Activated CD4-positive, alpha-beta T cell treated with anti-CD3 and anti-CD28 coated beads, Interleukin-2, amount 50 U/mL, for 1 hour (primary cell): ENCODE data around the gene PPIP5K2.

Experiments used
- DNase-seq: peaks from one replicate; pipeline ENCODE4 v3.0.0-alpha.2; 2020

PPIP5K2 gene

DNA sequence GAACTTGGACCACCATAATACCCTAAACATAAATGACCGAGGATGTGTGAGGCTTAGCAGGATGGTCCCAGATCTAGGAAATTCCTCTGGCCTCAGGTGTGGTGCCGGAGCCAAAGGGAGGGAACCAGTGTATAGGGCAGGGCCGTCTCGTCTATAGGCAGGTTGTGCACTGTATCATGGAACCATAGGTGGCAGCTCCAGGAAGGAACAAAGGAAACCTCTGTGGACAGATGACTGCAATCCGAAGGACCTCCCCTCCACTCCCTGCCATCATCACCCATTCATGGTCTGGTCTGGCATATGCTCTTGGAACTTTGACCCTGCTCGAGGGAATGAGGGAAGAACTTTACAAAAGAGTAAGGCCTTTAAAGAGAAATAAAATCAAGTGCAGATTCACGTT lies 135.6 kb downstream of the PPIP5K2 start:
- DNase-seq: no peak

DNA sequence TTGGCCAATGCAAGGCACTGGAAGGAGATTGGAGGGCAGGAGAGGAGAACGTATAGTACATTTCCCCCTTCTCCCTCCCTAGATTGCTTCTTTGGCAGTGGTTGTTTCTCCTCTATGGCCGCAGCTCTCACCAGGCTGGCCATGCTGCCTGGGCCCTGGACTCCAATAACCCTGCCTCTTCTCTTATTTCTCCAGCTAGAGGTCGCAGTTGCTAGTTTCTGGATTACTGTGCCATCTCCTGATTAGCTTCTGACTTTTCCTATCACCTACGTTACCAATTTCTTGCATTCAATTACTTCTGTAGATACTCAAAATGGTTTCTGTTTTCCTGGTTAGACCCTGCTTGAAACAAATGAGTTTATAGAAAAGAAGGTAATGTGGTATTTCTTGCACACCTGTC lies 136.1 kb downstream of the PPIP5K2 start:
- no peak for DNase-seq

DNA sequence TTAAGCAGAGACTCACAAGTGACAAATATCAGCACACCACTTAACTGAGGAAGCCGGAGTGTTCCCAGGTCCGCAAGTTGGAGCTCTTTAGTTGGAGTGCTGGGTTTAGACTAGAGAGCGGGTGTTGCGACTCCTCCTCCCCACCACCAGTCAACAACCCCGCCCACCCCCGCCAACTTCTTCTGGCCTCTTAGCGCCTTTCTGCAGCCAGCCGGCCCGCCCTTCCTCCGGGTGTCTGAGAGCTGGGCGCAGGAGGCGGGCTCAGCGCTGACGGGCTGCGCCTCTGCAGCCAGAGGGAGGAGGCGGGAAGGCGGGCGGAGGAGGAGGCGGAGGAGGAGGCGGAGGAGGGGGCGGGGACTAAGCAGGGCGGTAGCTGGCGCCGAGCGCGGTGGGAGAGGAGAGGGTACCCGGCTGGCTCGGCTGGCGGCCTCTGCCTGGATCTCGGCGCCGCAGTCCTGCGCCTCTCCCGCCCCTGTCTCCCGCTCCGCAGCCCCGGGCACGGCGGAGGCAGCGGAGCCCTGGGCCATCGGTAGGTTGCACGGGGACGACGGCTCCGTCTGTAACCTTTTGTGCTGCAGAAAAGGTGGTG lies 138.4 kb downstream of the PPIP5K2 start, which contains the start of gene MACIR:
MACIR (plus strand) TSS at position 396 of the 589 bp plus-strand sequence. CDS start 17,157 bp downstream, outside the sequence.
- DNase-seq: peak; percentile 94

DNA sequence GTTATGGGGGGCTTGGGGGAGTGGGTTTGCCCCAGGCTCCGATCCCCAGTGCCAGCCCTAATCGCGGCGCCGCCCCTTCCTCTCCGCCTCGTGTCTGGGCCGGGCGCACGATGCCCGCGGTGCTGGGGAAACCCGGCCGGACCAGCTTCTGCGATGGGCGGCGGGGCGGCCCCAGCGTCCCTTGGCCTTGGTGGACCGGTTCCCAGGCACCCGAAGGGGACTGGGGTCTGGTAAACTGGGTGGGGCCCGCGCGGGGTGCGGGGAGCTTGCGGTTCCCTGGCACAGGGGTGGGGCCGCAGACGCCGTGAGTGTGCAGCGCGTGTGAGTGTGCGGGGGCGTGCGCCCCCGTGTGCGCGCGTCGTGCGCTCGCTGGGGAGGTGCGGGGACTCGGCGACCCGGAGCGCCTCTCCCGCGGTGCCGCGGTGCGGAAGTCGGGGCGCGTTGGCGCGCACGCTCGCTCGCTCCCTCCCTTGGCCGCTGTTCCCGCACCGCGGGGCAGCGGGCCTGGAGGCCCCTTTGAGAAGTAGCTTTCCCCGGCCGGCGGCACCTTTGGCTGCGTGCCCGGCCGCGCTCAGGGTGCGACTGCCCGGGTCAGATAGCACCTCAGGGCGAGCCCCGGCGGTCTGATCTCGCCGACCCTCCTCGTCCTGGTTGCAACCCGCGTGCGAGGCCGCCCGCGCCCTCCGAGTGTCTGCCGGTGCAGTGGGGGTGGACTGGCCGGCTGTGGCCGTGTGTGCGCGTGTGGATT lies 139.0 kb downstream of the PPIP5K2 start:
- peak; percentile 48 for DNase-seq

DNA sequence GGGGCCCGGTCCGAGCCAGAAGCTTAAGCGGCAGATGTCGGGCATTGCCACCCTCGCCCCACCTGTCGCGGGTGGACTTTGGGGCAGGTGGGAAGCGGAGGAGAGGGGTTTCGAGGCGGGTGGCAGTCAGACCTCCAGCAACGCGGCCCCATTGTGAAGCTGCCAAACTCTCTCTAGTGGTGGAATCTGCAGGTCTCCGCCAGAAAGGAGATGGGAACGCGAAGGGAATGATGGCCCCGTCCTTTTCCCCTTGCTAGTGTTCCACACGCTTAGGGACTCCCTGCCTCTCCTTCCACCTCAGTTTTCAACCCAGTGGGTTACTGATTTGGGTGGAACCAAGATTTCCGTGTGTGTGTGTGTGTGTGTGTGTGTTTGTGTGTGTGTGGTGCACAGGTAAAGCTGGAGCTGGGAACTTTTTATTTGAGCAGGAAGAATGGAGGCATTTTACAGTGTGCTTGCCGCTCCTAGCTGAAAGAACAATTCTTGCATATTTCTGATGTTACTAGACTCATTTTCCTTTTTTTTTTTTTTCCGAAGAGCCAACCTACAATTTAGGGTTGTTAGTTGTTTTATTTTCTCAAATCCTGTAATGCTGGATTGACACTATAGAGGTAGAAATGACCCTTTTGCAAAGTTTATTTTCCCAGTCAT lies 139.7 kb downstream of the PPIP5K2 start:
- peak; percentile 11 for DNase-seq

DNA sequence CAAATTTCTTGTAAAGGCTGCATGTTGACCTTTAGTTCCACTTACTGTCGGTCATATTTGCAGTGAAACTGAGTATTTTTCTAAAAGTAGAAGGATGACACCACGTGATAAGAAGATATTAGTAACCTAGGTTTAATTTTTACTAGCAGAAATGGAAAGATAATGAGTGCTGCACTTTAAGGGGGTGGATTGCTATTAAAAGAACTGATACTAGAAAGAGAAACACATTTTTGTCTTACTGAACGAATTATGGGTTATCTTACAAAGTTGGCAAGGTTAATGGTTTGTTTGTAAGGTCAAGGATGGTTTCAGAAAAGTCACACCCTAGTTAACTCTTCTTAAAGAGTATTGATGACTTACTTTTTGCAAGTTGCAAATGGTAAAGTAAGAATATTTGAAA lies 140.8 kb downstream of the PPIP5K2 start:
- no peak for DNase-seq
